DND-41 (cell line): ENCODE results near the gene SLC52A3.

ENCODE experiments used
- ATAC-seq: fragments of 200-7000 bp; cut with Tn5 transposase; 3 replicates; pipeline ENCODE4 v1.9.1; 2021; ENCODE audit warnings: low read depth; ENCODE audit not compliant: insufficient read depth
- DNase-seq: peaks from one replicate; pipeline ENCODE4 v3.0.0-alpha.2; 2020
- H2AFZ ChIP-seq: 2 replicates; pipeline ENCODE4 v1.6.0; 2012; ENCODE audit warnings: low read depth, low read length
- H3K27ac ChIP-seq: 2 replicates; pipeline ENCODE4 v1.5.1; 2012; ENCODE audit warnings: low read length, inconsistent platforms
- H3K27me3 ChIP-seq: fragments of 200-600 bp; sonication (generic); 2 replicates; pipeline ENCODE4 v1.6.0; 2012; ENCODE audit warnings: low read length, mild to moderate bottlenecking, inconsistent platforms; ENCODE audit not compliant: insufficient read depth, poor library complexity
- H3K36me3 ChIP-seq: 2 replicates; pipeline ENCODE4 v1.5.1; 2012; ENCODE audit warnings: low read length, inconsistent platforms; ENCODE audit not compliant: insufficient read depth
- H3K4me1 ChIP-seq: 2 replicates; pipeline ENCODE4 v1.5.1; 2012; ENCODE audit warnings: mild to moderate bottlenecking, low read length; ENCODE audit not compliant: insufficient read depth
- H3K4me2 ChIP-seq: 2 replicates; pipeline ENCODE4 v1.6.0; 2012; ENCODE audit warnings: mild to moderate bottlenecking, moderate library complexity, low read length, inconsistent platforms; ENCODE audit not compliant: insufficient read depth
- H3K4me3 ChIP-seq, 2 experiments: fragments of 200-600 bp in 1 of 2; shearing (Covaris generic) in 1 of 2; 2 replicates each; pipeline ENCODE4 v1.5.1; 2012 to 2016; ENCODE audit warnings: inconsistent platforms in 2 of 2, low read length in 2 of 2, mild to moderate bottlenecking in 2 of 2, low read depth in 1 of 2, moderate library complexity in 1 of 2
- H3K79me2 ChIP-seq: 2 replicates; pipeline ENCODE4 v1.6.0; 2012; ENCODE audit warnings: low read length, inconsistent platforms; ENCODE audit not compliant: insufficient read depth
- H3K9ac ChIP-seq: 2 replicates; pipeline ENCODE4 v1.6.0; 2012; ENCODE audit warnings: low read depth, mild to moderate bottlenecking, inconsistent platforms, low read length, moderate library complexity
- H3K9me3 ChIP-seq: 2 replicates; pipeline ENCODE4 v1.5.1; 2012; ENCODE audit warnings: low read length, moderate library complexity, mild to moderate bottlenecking, inconsistent platforms; ENCODE audit not compliant: insufficient read depth, severe bottlenecking
- H4K20me1 ChIP-seq: 2 replicates; pipeline ENCODE4 v1.6.0; 2012; ENCODE audit warnings: low read length; ENCODE audit not compliant: insufficient read depth
- CTCF ChIP-seq: IDR thresholded peaks from 2 replicates; pipeline ENCODE4 v1.5.1; 2012; ENCODE audit warnings: borderline replicate concordance, low read length, moderate library complexity, mild to moderate bottlenecking; ENCODE audit not compliant: poor library complexity, severe bottlenecking; ENCODE audit errors: extremely low read depth
- EZH2 ChIP-seq: IDR thresholded peaks from 3 replicates; pipeline ENCODE4 v1.6.1; 2012; ENCODE audit warnings: borderline replicate concordance, low read depth, mild to moderate bottlenecking, moderate library complexity, low read length, inconsistent platforms; ENCODE audit not compliant: severe bottlenecking

SLC52A3 gene

DNA sequence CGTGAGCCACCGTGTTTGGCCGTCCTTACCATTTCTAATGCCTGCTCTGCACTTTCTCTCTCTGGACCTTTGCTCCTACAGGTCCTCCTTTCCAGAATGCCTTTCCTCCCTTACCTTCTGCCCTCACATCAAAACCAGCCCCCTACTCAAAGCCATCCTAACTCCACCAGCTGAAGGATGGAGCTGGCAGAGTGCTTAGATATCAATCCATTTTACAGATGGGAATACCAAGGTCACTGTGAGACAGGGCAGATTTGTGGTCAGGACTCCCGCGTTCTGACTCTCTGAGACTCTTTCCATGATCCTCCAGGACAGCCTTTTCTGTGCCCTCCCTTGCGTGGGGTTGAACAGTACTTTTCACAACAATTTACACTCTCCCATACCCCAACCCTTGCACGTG, 51.0 kb downstream of the SLC52A3 start:
- Histone ChIP-seq H4K20me1 (no peaks in the 10 kb centered on the region), H3K9me3 (peaks cover 12% of the 10 kb centered on the region), H3K9ac (no peak overlapping the region), H3K4me1 (no peaks in the 10 kb centered on the region), H3K27ac (no peak overlapping the region), H2AFZ (no peak overlapping the region), H3K36me3 (no peaks in the 10 kb centered on the region), H3K27me3 (peaks cover 15% of the 10 kb centered on the region), H3K79me2 (no peaks in the 10 kb centered on the region), H3K4me2 (no peak overlapping the region), H3K4me3 (no peak overlapping the region)
- no peak for TF ChIP-seq EZH2
- no peak for TF ChIP-seq CTCF
- ATAC-seq (no peak), DNase-seq (no peak)

- Histone ChIP-seq H3K27ac (no peak overlapping the region), H3K79me2 (no peaks in the 10 kb centered on the region), H2AFZ (no peak overlapping the region), H3K36me3 (no peaks in the 10 kb centered on the region), H3K9ac (no peak overlapping the region), H3K4me3 (no peak overlapping the region), H3K9me3 (peaks cover 12% of the 10 kb centered on the region), H3K4me1 (no peaks in the 10 kb centered on the region), H3K4me2 (no peak overlapping the region), H3K27me3 (peaks cover 4% of the 10 kb centered on the region), H4K20me1 (no peaks in the 10 kb centered on the region)
- DNase-seq (no peak), ATAC-seq (no peak)
- TF ChIP-seq EZH2 (no peak), CTCF (no peak)
Measured at GRCh38 chr20:714453-714852, 53.8 kb downstream of the SLC52A3 start.

DNA sequence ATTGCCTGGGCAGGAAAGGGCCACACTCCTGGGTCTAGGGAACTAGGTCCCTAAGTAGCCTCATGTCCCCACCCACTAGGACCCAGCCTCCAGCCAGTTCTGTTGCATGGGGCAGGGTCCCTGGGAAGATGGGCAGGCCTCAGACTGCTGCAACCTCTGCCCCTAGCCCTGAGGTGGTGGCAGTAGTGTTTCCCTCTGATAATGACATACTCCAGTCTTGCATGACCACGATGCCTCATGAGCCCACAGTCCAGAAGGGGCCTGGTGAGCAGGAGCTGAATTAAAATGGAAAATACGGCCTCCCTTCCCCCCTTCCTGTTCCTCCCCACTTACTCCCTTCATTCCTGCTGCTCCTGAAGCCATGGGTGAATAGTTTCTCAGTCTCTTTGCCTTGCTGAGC, 56.7 kb downstream of the SLC52A3 start:
- Histone ChIP-seq H3K9me3 (peaks cover 15% of the 10 kb centered on the region), H3K27ac (no peak overlapping the region), H3K4me3 (no peak overlapping the region), H3K4me1 (no peaks in the 10 kb centered on the region), H4K20me1 (no peaks in the 10 kb centered on the region), H3K27me3 (peaks cover 4% of the 10 kb centered on the region), H3K79me2 (no peaks in the 10 kb centered on the region), H3K9ac (no peak overlapping the region), H3K36me3 (no peaks in the 10 kb centered on the region), H3K4me2 (no peak overlapping the region), H2AFZ (no peak overlapping the region)
- ATAC-seq, result no peak
- TF ChIP-seq EZH2, result no peak
- no peak for TF ChIP-seq CTCF
- no peak for DNase-seq
